GM23338 (cell line): ENCODE results near the gene DMKN. TPM values are rescaled to one million over a fixed set of nuclear protein-coding genes. Genes with fewer than 3 reads are reported as not detected.

ENCODE experiments used
- ATAC-seq: fragments of 200-7000 bp; cut with Tn5 transposase; 3 replicates; pipeline ENCODE4 v1.9.1; 2020
- DNase-seq: peaks from one replicate; pipeline ENCODE4 v3.0.0-alpha.2; 2015; ENCODE audit warnings: low spot score
- H2AFZ ChIP-seq: fragments of 200-600 bp; sonication (generic); 2 replicates; pipeline ENCODE4 v1.8.0; 2016; ENCODE audit warnings: antibody characterized with exemption, mild to moderate bottlenecking, moderate library complexity
- H3F3A ChIP-seq: fragments of 200-600 bp; sonication (generic); replicated peaks from 2 replicates; pipeline ENCODE4 v1.8.0; 2017; ENCODE audit warnings: antibody characterized with exemption, mixed run types, low read depth
- H3K27ac ChIP-seq: fragments of 200-600 bp; sonication (generic); 2 replicates; pipeline ENCODE4 v1.6.1; 2016; ENCODE audit warnings: low read depth
- H3K27me3 ChIP-seq: fragments of 200-600 bp; sonication (generic); 2 replicates; pipeline ENCODE4 v1.8.0; 2016; ENCODE audit warnings: mild to moderate bottlenecking, mixed run types, moderate library complexity; ENCODE audit not compliant: insufficient read depth
- H3K36me3 ChIP-seq: fragments of 200-600 bp; sonication (generic); 2 replicates; pipeline ENCODE4 v1.8.0; 2016; ENCODE audit warnings: mild to moderate bottlenecking; ENCODE audit not compliant: insufficient read depth
- H3K4me1 ChIP-seq: fragments of 200-600 bp; sonication (generic); 2 replicates; pipeline ENCODE4 v1.8.0; 2016; ENCODE audit warnings: mild to moderate bottlenecking, moderate library complexity; ENCODE audit not compliant: insufficient read depth
- H3K4me2 ChIP-seq: fragments of 200-600 bp; sonication (generic); 2 replicates; pipeline ENCODE4 v1.7.1; 2017; ENCODE audit warnings: mixed run types
- H3K4me3 ChIP-seq: fragments of 200-600 bp; sonication (generic); 2 replicates; pipeline ENCODE4 v1.6.1; 2016; ENCODE audit warnings: mixed run types
- H3K79me2 ChIP-seq: fragments of 200-600 bp; sonication (generic); replicated peaks from 2 replicates; pipeline ENCODE4 v1.8.0; 2017; ENCODE audit warnings: mild to moderate bottlenecking; ENCODE audit not compliant: insufficient read depth
- H3K9me2 ChIP-seq: fragments of 200-600 bp; sonication (generic); 2 replicates; pipeline ENCODE4 v1.8.0; 2017; ENCODE audit not compliant: insufficient read depth
- H4K20me1 ChIP-seq: fragments of 200-600 bp; sonication (generic); replicated peaks from 2 replicates; pipeline ENCODE4 v1.8.0; 2017; ENCODE audit warnings: mild to moderate bottlenecking; ENCODE audit not compliant: insufficient read depth
- H3K27ac Mint-ChIP-seq: 2 replicates; pipeline ENCODE4 v1.8.0; 2020; ENCODE audit warnings: inconsistent platforms, mild to moderate bottlenecking, moderate library complexity, mixed read lengths
- H3K27me3 Mint-ChIP-seq: 3 replicates; pipeline ENCODE4 v1.8.0; 2022; ENCODE audit warnings: low read depth, mild to moderate bottlenecking, moderate library complexity, mixed read lengths, inconsistent platforms; ENCODE audit not compliant: insufficient read depth, poor library complexity
- H3K36me3 Mint-ChIP-seq: 3 replicates; pipeline ENCODE4 v1.8.0; 2021; ENCODE audit warnings: low read depth, mild to moderate bottlenecking, inconsistent platforms, moderate library complexity, mixed read lengths
- H3K4me1 Mint-ChIP-seq: 3 replicates; pipeline ENCODE4 v1.8.0; 2020; ENCODE audit warnings: mild to moderate bottlenecking, inconsistent platforms, mixed read lengths
- H3K4me3 Mint-ChIP-seq: 3 replicates; pipeline ENCODE4 v1.8.0; 2021; ENCODE audit warnings: moderate library complexity, mild to moderate bottlenecking, inconsistent platforms, mixed read lengths
- H3K9me3 Mint-ChIP-seq: 3 replicates; pipeline ENCODE4 v1.8.0; 2020; ENCODE audit warnings: moderate library complexity, mild to moderate bottlenecking, inconsistent platforms, mixed read lengths
- CTCF ChIP-seq, 2 experiments: fragments of 200-600 bp in 1 of 2; sonication (generic) in 1 of 2; conservative IDR thresholded peaks; 2 replicates each; pipeline versions ENCODE4 v1.5.1 to v1.6.1; 2016 to 2017; ENCODE audit warnings: antibody characterized with exemption in 2 of 2, low read depth in 2 of 2, mild to moderate bottlenecking in 2 of 2, moderate library complexity in 1 of 2
- ETS1 ChIP-seq: IDR thresholded peaks from 2 replicates; pipeline ENCODE4 v1.6.1; 2016; ENCODE audit warnings: antibody characterized with exemption
- EZH2phosphoT487 ChIP-seq: fragments of 200-600 bp; sonication (generic); IDR thresholded peaks from one replicate; pipeline ENCODE4 v1.8.1; 2018; ENCODE audit warnings: antibody characterized with exemption; ENCODE audit not compliant: unreplicated experiment
- JUNB ChIP-seq: IDR thresholded peaks from one replicate; pipeline ENCODE4 v1.6.1; 2016; ENCODE audit warnings: antibody characterized with exemption; ENCODE audit not compliant: unreplicated experiment
- NANOG ChIP-seq: IDR thresholded peaks from 2 replicates; pipeline ENCODE4 v1.6.1; 2016; ENCODE audit warnings: antibody characterized with exemption, borderline replicate concordance
- REST ChIP-seq: IDR thresholded peaks from one replicate; pipeline ENCODE4 v1.6.1; 2018; ENCODE audit warnings: antibody characterized with exemption; ENCODE audit not compliant: unreplicated experiment
- ZNF331 ChIP-seq: fragments of 250-450 bp; sonication (Bioruptor Pico); IDR thresholded peaks from 2 replicates; pipeline ENCODE4 v1.5.0; 2020; ENCODE audit warnings: low read depth, mild to moderate bottlenecking, moderate library complexity
- ZNF462 ChIP-seq: fragments of 250-450 bp; sonication (Bioruptor Pico); IDR thresholded peaks from 2 replicates; pipeline ENCODE4 v1.5.0; 2020; ENCODE audit warnings: mild to moderate bottlenecking, moderate library complexity
- polyA plus RNA-seq: library from polyadenylated mRNA; unstranded; fragments of >200 nt; fragmentation: Nextera tagmentation; extraction: Ambion mirVana; gene quantifications from 2 replicates; pipeline ENCODE4 v1.2.1, GENCODE V29; 2016
- total RNA-seq: library from RNA; depleted of rRNA; stranded (reverse); fragments of >200 nt; shearing (Covaris generic); gene quantifications from 2 replicates; pipeline ENCODE4 v1.2.3, GENCODE V29; 2014

DMKN gene
- total and polyA plus RNA-seq, 2 experiments from 2014 or later, result 259 to 569 TPM

GRCh38 chr19:35543280-35544109 lies 30.0 kb upstream of the DMKN start:
- H3K79me2 ChIP-seq, result peaks cover 27% of the 10 kb centered on the region
- no peaks in the 10 kb centered on the region for H3K27me3 ChIP-seq
- Mint-ChIP-seq H3K9me3 (no peaks in the 10 kb centered on the region), H3K4me3 (peak overlapping the region; percentile 99; the same call in 1 of the 3 replicates), H3K36me3 (peaks cover 55% of the 10 kb centered on the region), H3K27ac (no peak overlapping the region), H3K4me1 (peaks cover 36% of the 10 kb centered on the region), H3K27me3 (peaks cover 6% of the 10 kb centered on the region)
- peaks cover 7% of the 10 kb centered on the region; the same call in 1 of the 2 replicates for H3F3A ChIP-seq
- H4K20me1 ChIP-seq, result no peaks in the 10 kb centered on the region; the same call in 1 of the 2 replicates
- H3K27ac ChIP-seq, result no peak overlapping the region
- ATAC-seq (no peak), DNase-seq (no peak)
- H3K9me2 ChIP-seq, result no peaks in the 10 kb centered on the region
- no peak overlapping the region for H3K4me2 ChIP-seq
- H3K4me3 ChIP-seq, result peak overlapping the region; percentile 99
- no peak overlapping the region for H2AFZ ChIP-seq
- TF ChIP-seq REST (no peak), ZNF331 (CRISPR knock-in tag) (no peak), CTCF (conservative IDR thresholded peaks at IDR 0.05; ENCODE audit: low read depth in 2 of 2) (no peak), JUNB (no peak), NANOG (no peak), ETS1 (no peak), EZH2phosphoT487 (no peak)
- peaks cover 7% of the 10 kb centered on the region; the same call in 1 of the 2 replicates for H3K36me3 ChIP-seq
- peaks cover 15% of the 10 kb centered on the region for H3K4me1 ChIP-seq

- H3K27ac Mint-ChIP-seq, result no peak overlapping the region
- peaks cover 47% of the 10 kb centered on the region for H3K36me3 Mint-ChIP-seq
- Histone ChIP-seq H3K4me1 (peaks cover 15% of the 10 kb centered on the region), H3K27me3 (no peaks in the 10 kb centered on the region), H3K4me3 (no peak overlapping the region), H3K79me2 (peaks cover 27% of the 10 kb centered on the region), H3K9me2 (no peaks in the 10 kb centered on the region), H3F3A (0 out of 2 replicates have a peak, but pooled peaks cover 4% of the 10 kb centered on the region), H3K36me3 (peaks cover 7% of the 10 kb centered on the region; the same call in 1 of the 2 replicates), H2AFZ (no peak overlapping the region), H3K4me2 (no peak overlapping the region), H3K27ac (no peak overlapping the region), H4K20me1 (no peaks in the 10 kb centered on the region; the same call in 1 of the 2 replicates)
- peaks cover 7% of the 10 kb centered on the region for H3K27me3 Mint-ChIP-seq
- H3K4me1 Mint-ChIP-seq, result peaks cover 35% of the 10 kb centered on the region
- no peak for DNase-seq
- H3K4me3 Mint-ChIP-seq, result no peak overlapping the region
- no peaks in the 10 kb centered on the region for H3K9me3 Mint-ChIP-seq
- no peak for ATAC-seq
- TF ChIP-seq ZNF462 (CRISPR knock-in tag), result no peak
Observed at GRCh38 chr19:35542209-35542608, 28.8 kb upstream of the DMKN start.
